ENCODE data around the gene DCAF6.

DNA sequence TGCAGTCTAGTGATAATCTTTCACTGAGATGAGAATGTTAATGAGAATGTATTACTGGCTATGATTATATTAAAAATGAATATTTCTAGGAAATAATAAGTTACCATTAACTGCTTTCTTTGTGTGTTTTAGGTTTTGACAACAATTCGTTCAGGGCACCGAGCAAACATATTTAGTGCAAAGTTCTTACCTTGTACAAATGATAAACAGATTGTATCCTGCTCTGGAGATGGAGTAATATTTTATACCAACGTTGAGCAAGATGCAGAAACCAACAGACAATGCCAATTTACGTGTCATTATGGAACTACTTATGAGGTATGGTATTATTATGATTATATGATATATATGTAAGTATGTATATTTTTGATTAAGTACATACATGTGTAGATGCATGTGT is 38.2 kb downstream of the DCAF6 start:
- TF ChIP-seq POLR2AphosphoS5 (IDR thresholded peaks at IDR 0.05; ENCODE audit: low read depth, low read length) (no peak), SIN3A (IDR thresholded peaks at IDR 0.05; ENCODE audit: borderline replicate concordance, insufficient read depth, low read length) (no peak)
- TF ChIP-seq, protein P1, sequence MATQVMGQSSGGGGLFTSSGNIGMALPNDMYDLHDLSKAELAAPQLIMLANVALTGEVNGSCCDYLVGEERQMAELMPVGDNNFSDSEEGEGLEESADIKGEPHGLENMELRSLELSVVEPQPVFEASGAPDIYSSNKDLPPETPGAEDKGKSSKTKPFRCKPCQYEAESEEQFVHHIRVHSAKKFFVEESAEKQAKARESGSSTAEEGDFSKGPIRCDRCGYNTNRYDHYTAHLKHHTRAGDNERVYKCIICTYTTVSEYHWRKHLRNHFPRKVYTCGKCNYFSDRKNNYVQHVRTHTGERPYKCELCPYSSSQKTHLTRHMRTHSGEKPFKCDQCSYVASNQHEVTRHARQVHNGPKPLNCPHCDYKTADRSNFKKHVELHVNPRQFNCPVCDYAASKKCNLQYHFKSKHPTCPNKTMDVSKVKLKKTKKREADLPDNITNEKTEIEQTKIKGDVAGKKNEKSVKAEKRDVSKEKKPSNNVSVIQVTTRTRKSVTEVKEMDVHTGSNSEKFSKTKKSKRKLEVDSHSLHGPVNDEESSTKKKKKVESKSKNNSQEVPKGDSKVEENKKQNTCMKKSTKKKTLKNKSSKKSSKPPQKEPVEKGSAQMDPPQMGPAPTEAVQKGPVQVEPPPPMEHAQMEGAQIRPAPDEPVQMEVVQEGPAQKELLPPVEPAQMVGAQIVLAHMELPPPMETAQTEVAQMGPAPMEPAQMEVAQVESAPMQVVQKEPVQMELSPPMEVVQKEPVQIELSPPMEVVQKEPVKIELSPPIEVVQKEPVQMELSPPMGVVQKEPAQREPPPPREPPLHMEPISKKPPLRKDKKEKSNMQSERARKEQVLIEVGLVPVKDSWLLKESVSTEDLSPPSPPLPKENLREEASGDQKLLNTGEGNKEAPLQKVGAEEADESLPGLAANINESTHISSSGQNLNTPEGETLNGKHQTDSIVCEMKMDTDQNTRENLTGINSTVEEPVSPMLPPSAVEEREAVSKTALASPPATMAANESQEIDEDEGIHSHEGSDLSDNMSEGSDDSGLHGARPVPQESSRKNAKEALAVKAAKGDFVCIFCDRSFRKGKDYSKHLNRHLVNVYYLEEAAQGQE (IDR thresholded peaks at IDR 0.05; ENCODE audit: insufficient read depth in 1 of 2, low read depth in 2 of 2, low read length in 2 of 2), result no peak

Measured in PFSK-1 (cell line).